KMS-11 (cell line): ENCODE results near the gene C14orf180.

Experiments used
- H2AFZ ChIP-seq: fragments of 200-600 bp; sonication (generic); 2 replicates; pipeline ENCODE4 v1.6.1; 2016; ENCODE audit warnings: antibody characterized with exemption, mixed run types, low read depth
- H3K27ac ChIP-seq: fragments of 200-600 bp; sonication (generic); 2 replicates; pipeline ENCODE4 v1.6.1; 2016; ENCODE audit warnings: mild to moderate bottlenecking, mixed run types
- H3K27me3 ChIP-seq: fragments of 200-600 bp; sonication (generic); 2 replicates; pipeline ENCODE4 v1.6.1; 2017; ENCODE audit warnings: mild to moderate bottlenecking, low read depth, mixed run types, moderate library complexity; ENCODE audit not compliant: insufficient read depth
- H3K36me3 ChIP-seq: fragments of 200-600 bp; sonication (generic); 2 replicates; pipeline ENCODE4 v1.6.1; 2017; ENCODE audit warnings: mild to moderate bottlenecking, mixed run types; ENCODE audit not compliant: insufficient read depth
- H3K4me1 ChIP-seq: fragments of 200-600 bp; sonication (generic); 2 replicates; pipeline ENCODE4 v1.6.1; 2016; ENCODE audit warnings: mild to moderate bottlenecking, low read depth, mixed run types; ENCODE audit not compliant: poor library complexity, severe bottlenecking
- H3K4me2 ChIP-seq: fragments of 200-600 bp; sonication (generic); 2 replicates; pipeline ENCODE4 v1.7.0; 2016; ENCODE audit warnings: mild to moderate bottlenecking, mixed run types
- H3K4me3 ChIP-seq: fragments of 200-600 bp; sonication (generic); IDR thresholded peaks from 2 replicates; pipeline ENCODE4 v1.6.1; 2017; ENCODE audit warnings: low read depth, low read length, mixed read lengths; ENCODE audit not compliant: insufficient read depth
- H3K79me2 ChIP-seq: fragments of 200-600 bp; sonication (generic); 2 replicates; pipeline ENCODE4 v1.6.1; 2016; ENCODE audit warnings: low read depth, mixed run types; ENCODE audit not compliant: insufficient read depth
- H3K9ac ChIP-seq: fragments of 200-600 bp; sonication (generic); 2 replicates; pipeline ENCODE4 v1.6.1; 2016; ENCODE audit warnings: mild to moderate bottlenecking, mixed run types
- H4K20me1 ChIP-seq: fragments of 200-600 bp; sonication (generic); 2 replicates; pipeline ENCODE4 v1.6.1; 2016; ENCODE audit warnings: mild to moderate bottlenecking, mixed run types; ENCODE audit not compliant: insufficient read depth
- CTCF ChIP-seq: fragments of 200-600 bp; sonication (generic); conservative IDR thresholded peaks from 2 replicates; pipeline ENCODE4 v1.6.1; 2017; ENCODE audit warnings: low read depth, mild to moderate bottlenecking, antibody characterized with exemption, low read length, moderate library complexity, mixed read lengths

The C14orf180 gene

GRCh38 chr14:104534036-104534435, 45.5 kb upstream of the C14orf180 start:
- Histone ChIP-seq H3K4me2 (no peak overlapping the region), H3K4me3 (no peak overlapping the region), H3K4me1 (no peaks in the 10 kb centered on the region), H3K27me3 (peaks cover 27% of the 10 kb centered on the region; the same call in 1 of the 2 replicates), H3K27ac (no peak overlapping the region), H3K36me3 (no peaks in the 10 kb centered on the region), H4K20me1 (no peaks in the 10 kb centered on the region), H3K79me2 (no peaks in the 10 kb centered on the region), H2AFZ (no peak overlapping the region), H3K9ac (no peak overlapping the region)
- TF ChIP-seq CTCF: no peak

- H3K27ac ChIP-seq: no peak overlapping the region
- H2AFZ ChIP-seq: no peak overlapping the region
- H3K4me3 ChIP-seq: no peak overlapping the region
- no peak overlapping the region for H3K4me2 ChIP-seq
- no peaks in the 10 kb centered on the region for H3K79me2 ChIP-seq
- TF ChIP-seq CTCF: no peak
- no peaks in the 10 kb centered on the region for H3K4me1 ChIP-seq
- no peaks in the 10 kb centered on the region for H3K36me3 ChIP-seq
- no peak overlapping the region for H3K9ac ChIP-seq
- peaks cover 38% of the 10 kb centered on the region; the same call in 1 of the 2 replicates for H3K27me3 ChIP-seq
- H4K20me1 ChIP-seq: no peaks in the 10 kb centered on the region
These were observed 42.5 kb upstream of the C14orf180 start for GRCh38 chr14:104536942-104537612.

GRCh38 chr14:104537613-104537988, 42.0 kb upstream of the C14orf180 start:
- no peaks in the 10 kb centered on the region for H3K79me2 ChIP-seq
- no peaks in the 10 kb centered on the region for H3K4me1 ChIP-seq
- peaks cover 42% of the 10 kb centered on the region; the same call in 1 of the 2 replicates for H3K27me3 ChIP-seq
- no peak overlapping the region for H2AFZ ChIP-seq
- no peak overlapping the region for H3K9ac ChIP-seq
- TF ChIP-seq CTCF: no peak
- H4K20me1 ChIP-seq: no peaks in the 10 kb centered on the region
- H3K4me3 ChIP-seq: no peak overlapping the region
- no peaks in the 10 kb centered on the region for H3K36me3 ChIP-seq
- H3K27ac ChIP-seq: no peak overlapping the region
- no peak overlapping the region for H3K4me2 ChIP-seq

- H3K79me2 ChIP-seq: no peaks in the 10 kb centered on the region
- H3K9ac ChIP-seq: no peak overlapping the region
- H4K20me1 ChIP-seq: no peaks in the 10 kb centered on the region
- no peaks in the 10 kb centered on the region for H3K4me1 ChIP-seq
- no peak for TF ChIP-seq CTCF
- no peak overlapping the region for H3K4me2 ChIP-seq
- no peaks in the 10 kb centered on the region for H3K36me3 ChIP-seq
- no peak overlapping the region for H3K4me3 ChIP-seq
- no peak overlapping the region for H3K27ac ChIP-seq
- H2AFZ ChIP-seq: no peak overlapping the region
- peaks cover 40% of the 10 kb centered on the region; the same call in 1 of the 2 replicates for H3K27me3 ChIP-seq
These were observed 37.6 kb upstream of the C14orf180 start for GRCh38 chr14:104541905-104542465.
